ENCODE results near the gene TMEM181.

Gene TMEM181

DNA sequence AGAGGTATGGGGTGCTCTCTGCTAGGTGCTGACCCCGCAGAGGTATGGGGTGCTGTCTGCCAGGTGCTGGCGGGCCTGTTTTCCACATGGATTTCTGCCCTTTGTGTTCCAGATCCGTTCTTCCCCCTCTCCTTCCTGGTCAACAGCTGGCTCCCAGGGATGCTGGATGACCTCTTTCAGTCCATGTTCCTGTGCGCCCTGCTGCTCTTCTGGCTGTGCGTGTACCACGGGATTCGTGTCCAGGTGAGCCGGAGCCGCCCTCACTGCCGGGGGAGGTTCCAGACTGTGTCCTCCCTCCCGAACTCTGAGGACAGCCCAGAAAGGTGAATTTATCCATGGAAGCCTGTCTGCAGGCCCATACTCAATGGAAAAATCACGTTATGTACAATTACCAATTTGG is 48.3 kb downstream of the TMEM181 start:
- Histone ChIP-seq H3K79me2 (ENCODE audit: low read length) (no peaks in the 10 kb centered on the region), H3K4me1 (ENCODE audit: low read length) (no peaks in the 10 kb centered on the region), H4K20me1 (ENCODE audit: insufficient read depth, low read length) (no peaks in the 10 kb centered on the region), H2AFZ (ENCODE audit: low read depth, low read length) (no peak overlapping the region), H3K4me3 (ENCODE audit: low read length) (no peak overlapping the region), H3K36me3 (replicated peaks; ENCODE audit: low read depth, low read length) (peaks cover 5% of the 10 kb centered on the region), H3K9ac (ENCODE audit: low read length) (no peak overlapping the region), H3K27ac (ENCODE audit: low read length) (no peak overlapping the region), H3K27me3 (ENCODE audit: low read depth, low read length) (no peaks in the 10 kb centered on the region), H3K4me2 (ENCODE audit: low read length) (no peak overlapping the region), H3K9me3 (ENCODE audit: insufficient read depth, low read length) (no peaks in the 10 kb centered on the region)
- TF ChIP-seq, protein P1, sequence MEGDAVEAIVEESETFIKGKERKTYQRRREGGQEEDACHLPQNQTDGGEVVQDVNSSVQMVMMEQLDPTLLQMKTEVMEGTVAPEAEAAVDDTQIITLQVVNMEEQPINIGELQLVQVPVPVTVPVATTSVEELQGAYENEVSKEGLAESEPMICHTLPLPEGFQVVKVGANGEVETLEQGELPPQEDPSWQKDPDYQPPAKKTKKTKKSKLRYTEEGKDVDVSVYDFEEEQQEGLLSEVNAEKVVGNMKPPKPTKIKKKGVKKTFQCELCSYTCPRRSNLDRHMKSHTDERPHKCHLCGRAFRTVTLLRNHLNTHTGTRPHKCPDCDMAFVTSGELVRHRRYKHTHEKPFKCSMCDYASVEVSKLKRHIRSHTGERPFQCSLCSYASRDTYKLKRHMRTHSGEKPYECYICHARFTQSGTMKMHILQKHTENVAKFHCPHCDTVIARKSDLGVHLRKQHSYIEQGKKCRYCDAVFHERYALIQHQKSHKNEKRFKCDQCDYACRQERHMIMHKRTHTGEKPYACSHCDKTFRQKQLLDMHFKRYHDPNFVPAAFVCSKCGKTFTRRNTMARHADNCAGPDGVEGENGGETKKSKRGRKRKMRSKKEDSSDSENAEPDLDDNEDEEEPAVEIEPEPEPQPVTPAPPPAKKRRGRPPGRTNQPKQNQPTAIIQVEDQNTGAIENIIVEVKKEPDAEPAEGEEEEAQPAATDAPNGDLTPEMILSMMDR (IDR thresholded peaks at IDR 0.05; ENCODE audit: low read depth, low read length) = no peak
- TF ChIP-seq EZH2phosphoT487 (IDR thresholded peaks at IDR 0.05; ENCODE audit: low read depth) = no peak

DNA sequence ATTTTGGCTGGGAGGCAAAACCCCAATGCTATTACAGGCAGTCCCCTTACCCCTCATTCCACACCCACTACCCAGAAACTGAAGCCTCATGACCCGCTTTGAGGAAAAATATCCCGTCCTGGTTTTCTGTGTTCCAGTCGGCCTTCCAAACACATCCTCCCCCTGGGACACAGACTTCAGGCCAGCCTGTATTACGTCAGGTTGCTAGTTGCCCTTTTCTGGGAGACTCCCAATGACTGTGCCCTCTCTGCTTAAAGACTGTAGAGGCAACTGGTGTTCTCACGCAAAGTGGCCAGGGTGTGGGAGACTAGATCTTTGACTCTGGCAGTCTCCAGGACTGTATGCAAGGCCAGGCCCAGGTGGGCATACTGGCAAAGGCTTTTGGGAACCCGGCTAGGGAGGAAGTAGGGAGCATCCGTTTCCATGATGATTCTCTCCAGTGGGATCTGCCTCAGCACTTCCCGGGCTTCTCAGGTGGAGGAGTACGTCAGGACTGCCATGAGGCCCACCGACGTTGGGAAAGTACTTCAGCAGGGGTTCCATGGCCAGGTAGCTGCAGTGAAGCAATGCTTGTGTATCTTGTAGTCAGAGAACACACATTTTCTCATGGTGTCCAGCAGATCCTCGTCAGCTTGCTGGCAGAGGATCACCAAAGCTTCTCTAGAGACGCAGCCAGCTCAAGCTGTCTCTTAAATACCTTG is 49.7 kb downstream of the TMEM181 start:
- TF ChIP-seq EZH2phosphoT487 (IDR thresholded peaks at IDR 0.05; ENCODE audit: low read depth) = no peak
- TF ChIP-seq, protein P1 (IDR thresholded peaks at IDR 0.05; ENCODE audit: low read depth, low read length) = no peak
- H3K36me3 ChIP-seq (replicated peaks; ENCODE audit: low read depth, low read length) = peaks cover 8% of the 10 kb centered on the region

DNA sequence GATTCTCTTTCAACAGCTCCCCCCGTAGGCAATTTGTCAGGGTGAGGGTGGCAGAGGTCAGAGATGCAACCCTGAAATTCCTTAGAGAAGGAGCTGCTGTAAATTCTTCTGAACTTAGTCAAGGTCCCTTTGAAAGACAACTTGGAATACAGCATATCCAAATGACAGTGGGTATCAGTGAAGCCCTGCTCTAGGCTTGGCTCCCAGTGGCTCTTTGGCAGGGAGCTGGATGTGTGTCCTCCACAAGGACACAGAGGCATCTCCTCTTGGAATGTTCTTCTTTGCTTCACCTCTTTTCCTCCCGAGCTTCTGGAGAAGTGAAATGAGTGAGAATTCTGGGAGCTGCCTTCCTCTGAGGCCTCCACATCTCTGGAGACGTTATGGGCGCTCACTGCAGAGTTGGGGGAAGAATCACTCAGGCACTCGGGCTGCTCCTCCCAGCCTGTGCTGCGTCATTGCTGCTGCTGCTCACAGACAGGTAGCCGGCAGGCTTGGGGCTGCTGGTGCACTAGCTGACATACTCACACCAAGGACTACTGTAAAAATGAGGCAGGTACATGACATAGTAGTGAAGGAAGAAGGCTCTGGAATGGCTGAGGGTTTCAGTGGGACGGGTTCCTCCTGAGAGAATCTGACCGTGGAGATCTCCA is 50.6 kb downstream of the TMEM181 start:
- no peaks in the 10 kb centered on the region for H3K9me3 ChIP-seq (ENCODE audit: insufficient read depth, low read length)
- H4K20me1 ChIP-seq (ENCODE audit: insufficient read depth, low read length) = no peaks in the 10 kb centered on the region
- H3K4me3 ChIP-seq (ENCODE audit: low read length) = no peak overlapping the region
- H2AFZ ChIP-seq (ENCODE audit: low read depth, low read length) = no peak overlapping the region
- TF ChIP-seq, protein P1 (IDR thresholded peaks at IDR 0.05; ENCODE audit: low read depth, low read length) = no peak
- no peak for TF ChIP-seq EZH2phosphoT487 (IDR thresholded peaks at IDR 0.05; ENCODE audit: low read depth)
- peaks cover 7% of the 10 kb centered on the region for H3K36me3 ChIP-seq (replicated peaks; ENCODE audit: low read depth, low read length)
- no peaks in the 10 kb centered on the region for H3K4me1 ChIP-seq (ENCODE audit: low read length)
- H3K4me2 ChIP-seq (ENCODE audit: low read length) = no peak overlapping the region
- H3K9ac ChIP-seq (ENCODE audit: low read length) = no peak overlapping the region
- H3K79me2 ChIP-seq (ENCODE audit: low read length) = no peaks in the 10 kb centered on the region
- H3K27me3 ChIP-seq (ENCODE audit: low read depth, low read length) = no peaks in the 10 kb centered on the region
- H3K27ac ChIP-seq (ENCODE audit: low read length) = no peak overlapping the region

More for the DNA sequence above, 49.7 kb downstream of the TMEM181 start:
- Histone ChIP-seq H3K27me3 (ENCODE audit: low read depth, low read length) (no peaks in the 10 kb centered on the region), H4K20me1 (ENCODE audit: insufficient read depth, low read length) (no peaks in the 10 kb centered on the region), H3K79me2 (ENCODE audit: low read length) (no peaks in the 10 kb centered on the region), H3K4me1 (ENCODE audit: low read length) (no peaks in the 10 kb centered on the region), H3K27ac (ENCODE audit: low read length) (no peak overlapping the region), H2AFZ (ENCODE audit: low read depth, low read length) (no peak overlapping the region), H3K4me2 (ENCODE audit: low read length) (no peak overlapping the region), H3K9me3 (ENCODE audit: insufficient read depth, low read length) (no peaks in the 10 kb centered on the region), H3K9ac (ENCODE audit: low read length) (no peak overlapping the region), H3K4me3 (ENCODE audit: low read length) (no peak overlapping the region)

DNA sequence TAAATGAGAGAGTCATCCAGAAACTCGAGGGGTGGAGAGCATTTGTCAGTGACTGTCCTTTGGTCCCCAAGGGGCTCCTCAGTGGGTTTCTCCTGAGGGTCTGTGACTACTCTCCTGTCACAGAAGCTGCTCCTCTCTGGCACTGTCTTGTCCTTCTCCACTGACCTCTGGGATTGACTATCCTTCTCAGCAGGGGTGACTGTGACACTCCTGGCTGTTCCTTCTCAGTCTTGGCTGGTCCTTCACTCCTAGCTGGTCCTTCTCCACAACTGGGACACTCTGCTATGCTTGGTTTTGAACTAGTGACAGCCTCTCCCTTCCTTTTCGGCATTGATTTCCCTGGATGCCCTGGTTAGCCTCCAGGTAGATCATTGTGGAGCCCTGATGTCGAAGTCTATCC is 51.1 kb downstream of the TMEM181 start:
- H3K79me2 ChIP-seq (ENCODE audit: low read length) = no peaks in the 10 kb centered on the region
- no peak overlapping the region for H3K9ac ChIP-seq (ENCODE audit: low read length)
- H3K4me3 ChIP-seq (ENCODE audit: low read length) = no peak overlapping the region
- H3K4me1 ChIP-seq (ENCODE audit: low read length) = no peaks in the 10 kb centered on the region
- H4K20me1 ChIP-seq (ENCODE audit: insufficient read depth, low read length) = no peaks in the 10 kb centered on the region
- no peaks in the 10 kb centered on the region for H3K9me3 ChIP-seq (ENCODE audit: insufficient read depth, low read length)
- H3K4me2 ChIP-seq (ENCODE audit: low read length) = no peak overlapping the region
- peaks cover 3% of the 10 kb centered on the region for H3K36me3 ChIP-seq (replicated peaks; ENCODE audit: low read depth, low read length)
- H2AFZ ChIP-seq (ENCODE audit: low read depth, low read length) = no peak overlapping the region
- H3K27me3 ChIP-seq (ENCODE audit: low read depth, low read length) = no peaks in the 10 kb centered on the region
- no peak for TF ChIP-seq EZH2phosphoT487 (IDR thresholded peaks at IDR 0.05; ENCODE audit: low read depth)
- TF ChIP-seq, protein P1 (IDR thresholded peaks at IDR 0.05; ENCODE audit: low read depth, low read length) = no peak
- H3K27ac ChIP-seq (ENCODE audit: low read length) = no peak overlapping the region

Measured in OCI-LY3 (cell line).